HCT116 (cell line): Measurements from ENCODE around the gene ST3GAL5.

Source experiments
- EZH2 ChIP-seq: fragments of 200-600 bp; sonication (generic); IDR thresholded peaks from 2 replicates; pipeline ENCODE4 v1.6.1; 2017; ENCODE audit warnings: antibody characterized with exemption, mixed run types
- EZH2phosphoT487 ChIP-seq: fragments of 200-600 bp; IDR thresholded peaks from 2 replicates; pipeline ENCODE4 v1.6.1; 2018; ENCODE audit warnings: antibody characterized with exemption, borderline replicate concordance
- POLR2A ChIP-seq: IDR thresholded peaks from 2 replicates; pipeline ENCODE4 v1.7.0; 2011; ENCODE audit warnings: borderline replicate concordance; ENCODE audit not compliant: insufficient read depth, insufficient read length; ENCODE audit errors: extremely low read depth
- SP1 ChIP-seq: IDR thresholded peaks from 2 replicates; pipeline ENCODE4 v1.6.1; 2012; ENCODE audit warnings: low read depth
- TCF7L2 ChIP-seq: IDR thresholded peaks from 2 replicates; pipeline ENCODE4 v1.7.0; 2011; ENCODE audit warnings: borderline replicate concordance, inconsistent platforms; ENCODE audit not compliant: insufficient read depth, insufficient read length; ENCODE audit errors: extremely low read depth
- ZFX ChIP-seq: fragments of 450-650 bp; IDR thresholded peaks from 2 replicates; pipeline ENCODE4 v1.6.1; 2017
- TF ChIP-seq, protein P1 (sequence below): IDR thresholded peaks from 2 replicates; pipeline ENCODE4 v1.6.1; 2012
- TF ChIP-seq, protein P2 (sequence below), 3 experiments: fragments of 200-600 bp in 1 of 3; sonication (generic) in 1 of 3; IDR thresholded peaks in 2 of 3; conservative IDR thresholded peaks in 1 of 3; 2 replicates each; pipeline ENCODE4 v1.5.1; 2012 to 2017; ENCODE audit warnings: low read depth in 2 of 3, low read length in 2 of 3, antibody characterized with exemption in 1 of 3, borderline replicate concordance in 1 of 3, control low read depth in 1 of 3, mild to moderate bottlenecking in 1 of 3, mixed read lengths in 1 of 3, mixed run types in 1 of 3, moderate library complexity in 1 of 3; ENCODE audit not compliant: insufficient read depth in 1 of 3
- TF ChIP-seq, protein P3 (sequence below): IDR thresholded peaks from 2 replicates; pipeline ENCODE4 v1.6.1; 2012; ENCODE audit warnings: low read depth

DNA sequence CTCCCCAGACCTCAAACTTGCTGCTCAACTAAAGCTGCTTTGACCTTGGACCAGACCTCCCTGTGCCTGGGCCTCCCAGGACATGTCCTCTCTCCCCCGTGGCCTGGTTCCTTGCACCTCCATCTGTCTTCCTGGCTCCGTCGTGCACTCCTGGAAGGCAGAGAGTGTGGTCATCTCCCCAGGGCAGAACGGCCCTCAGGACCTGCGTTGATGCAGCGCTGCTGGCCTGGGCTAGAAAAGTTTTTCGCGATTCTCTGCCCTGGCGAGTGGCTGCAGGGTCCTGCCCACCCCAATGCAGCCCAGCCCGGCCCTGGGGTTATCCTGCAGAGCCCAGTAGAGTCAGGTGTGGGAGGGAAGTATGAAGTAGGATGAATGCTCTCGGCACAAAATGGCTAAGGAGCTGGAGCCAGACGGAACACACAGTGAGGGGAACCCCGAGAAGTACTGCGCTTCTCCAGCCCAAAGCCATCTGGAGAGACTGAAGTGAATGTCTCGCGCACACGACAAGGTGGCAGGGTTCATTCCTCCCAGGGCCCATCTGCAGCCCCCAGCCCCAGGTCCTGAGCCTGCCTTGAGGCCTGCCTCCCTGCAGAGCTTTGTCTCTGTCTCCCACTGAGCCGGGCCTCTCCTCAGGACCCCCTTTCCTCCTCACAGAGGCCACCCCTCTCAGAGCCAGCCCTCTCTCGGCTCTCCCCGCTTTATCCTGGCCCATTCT, 93.3 kb downstream of the ST3GAL5 start:
- no peak for TF ChIP-seq EZH2
- TF ChIP-seq POLR2A = no peak
- TF ChIP-seq, protein P1, sequence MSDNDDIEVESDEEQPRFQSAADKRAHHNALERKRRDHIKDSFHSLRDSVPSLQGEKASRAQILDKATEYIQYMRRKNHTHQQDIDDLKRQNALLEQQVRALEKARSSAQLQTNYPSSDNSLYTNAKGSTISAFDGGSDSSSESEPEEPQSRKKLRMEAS = no peak
- TF ChIP-seq TCF7L2 = no peak
- TF ChIP-seq, protein P2, sequence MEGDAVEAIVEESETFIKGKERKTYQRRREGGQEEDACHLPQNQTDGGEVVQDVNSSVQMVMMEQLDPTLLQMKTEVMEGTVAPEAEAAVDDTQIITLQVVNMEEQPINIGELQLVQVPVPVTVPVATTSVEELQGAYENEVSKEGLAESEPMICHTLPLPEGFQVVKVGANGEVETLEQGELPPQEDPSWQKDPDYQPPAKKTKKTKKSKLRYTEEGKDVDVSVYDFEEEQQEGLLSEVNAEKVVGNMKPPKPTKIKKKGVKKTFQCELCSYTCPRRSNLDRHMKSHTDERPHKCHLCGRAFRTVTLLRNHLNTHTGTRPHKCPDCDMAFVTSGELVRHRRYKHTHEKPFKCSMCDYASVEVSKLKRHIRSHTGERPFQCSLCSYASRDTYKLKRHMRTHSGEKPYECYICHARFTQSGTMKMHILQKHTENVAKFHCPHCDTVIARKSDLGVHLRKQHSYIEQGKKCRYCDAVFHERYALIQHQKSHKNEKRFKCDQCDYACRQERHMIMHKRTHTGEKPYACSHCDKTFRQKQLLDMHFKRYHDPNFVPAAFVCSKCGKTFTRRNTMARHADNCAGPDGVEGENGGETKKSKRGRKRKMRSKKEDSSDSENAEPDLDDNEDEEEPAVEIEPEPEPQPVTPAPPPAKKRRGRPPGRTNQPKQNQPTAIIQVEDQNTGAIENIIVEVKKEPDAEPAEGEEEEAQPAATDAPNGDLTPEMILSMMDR (IDR thresholded peaks at IDR 0.05 in 2 of 3, conservative IDR thresholded peaks at IDR 0.05 in 1 of 3; ENCODE audit: borderline replicate concordance in 1 of 3, insufficient read depth in 1 of 3, low read depth in 2 of 3, low read length in 2 of 3) = no peak
- TF ChIP-seq EZH2phosphoT487 = no peak
- TF ChIP-seq ZFX = no peak
- TF ChIP-seq, protein P3, sequence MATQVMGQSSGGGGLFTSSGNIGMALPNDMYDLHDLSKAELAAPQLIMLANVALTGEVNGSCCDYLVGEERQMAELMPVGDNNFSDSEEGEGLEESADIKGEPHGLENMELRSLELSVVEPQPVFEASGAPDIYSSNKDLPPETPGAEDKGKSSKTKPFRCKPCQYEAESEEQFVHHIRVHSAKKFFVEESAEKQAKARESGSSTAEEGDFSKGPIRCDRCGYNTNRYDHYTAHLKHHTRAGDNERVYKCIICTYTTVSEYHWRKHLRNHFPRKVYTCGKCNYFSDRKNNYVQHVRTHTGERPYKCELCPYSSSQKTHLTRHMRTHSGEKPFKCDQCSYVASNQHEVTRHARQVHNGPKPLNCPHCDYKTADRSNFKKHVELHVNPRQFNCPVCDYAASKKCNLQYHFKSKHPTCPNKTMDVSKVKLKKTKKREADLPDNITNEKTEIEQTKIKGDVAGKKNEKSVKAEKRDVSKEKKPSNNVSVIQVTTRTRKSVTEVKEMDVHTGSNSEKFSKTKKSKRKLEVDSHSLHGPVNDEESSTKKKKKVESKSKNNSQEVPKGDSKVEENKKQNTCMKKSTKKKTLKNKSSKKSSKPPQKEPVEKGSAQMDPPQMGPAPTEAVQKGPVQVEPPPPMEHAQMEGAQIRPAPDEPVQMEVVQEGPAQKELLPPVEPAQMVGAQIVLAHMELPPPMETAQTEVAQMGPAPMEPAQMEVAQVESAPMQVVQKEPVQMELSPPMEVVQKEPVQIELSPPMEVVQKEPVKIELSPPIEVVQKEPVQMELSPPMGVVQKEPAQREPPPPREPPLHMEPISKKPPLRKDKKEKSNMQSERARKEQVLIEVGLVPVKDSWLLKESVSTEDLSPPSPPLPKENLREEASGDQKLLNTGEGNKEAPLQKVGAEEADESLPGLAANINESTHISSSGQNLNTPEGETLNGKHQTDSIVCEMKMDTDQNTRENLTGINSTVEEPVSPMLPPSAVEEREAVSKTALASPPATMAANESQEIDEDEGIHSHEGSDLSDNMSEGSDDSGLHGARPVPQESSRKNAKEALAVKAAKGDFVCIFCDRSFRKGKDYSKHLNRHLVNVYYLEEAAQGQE = no peak
- no peak for TF ChIP-seq SP1
